Stimulated activated CD8-positive, alpha-beta memory T cell treated with anti-CD3 and anti-CD28 coated beads, Interleukin-7, amount 100 ng/mL, for 48 hours (primary cell): ENCODE data around the gene ADGRV1.
"Not testable (repeated sequence)": the region's sequence is repeated elsewhere in the genome, so short reads cannot be mapped to it uniquely, and the experiment has no call there.

Experiments used
- DNase-seq, 2 donors: peaks; one replicate each; pipeline ENCODE4 v3.0.0-alpha.2; 2020; ENCODE audit warnings: low read depth in 1 of 2; ENCODE audit errors: extremely low read depth in 1 of 2

The ADGRV1 gene

GRCh38 chr5:90550963-90551362 is 7.6 kb upstream of the ADGRV1 start:
- DNase-seq: no peak

DNA sequence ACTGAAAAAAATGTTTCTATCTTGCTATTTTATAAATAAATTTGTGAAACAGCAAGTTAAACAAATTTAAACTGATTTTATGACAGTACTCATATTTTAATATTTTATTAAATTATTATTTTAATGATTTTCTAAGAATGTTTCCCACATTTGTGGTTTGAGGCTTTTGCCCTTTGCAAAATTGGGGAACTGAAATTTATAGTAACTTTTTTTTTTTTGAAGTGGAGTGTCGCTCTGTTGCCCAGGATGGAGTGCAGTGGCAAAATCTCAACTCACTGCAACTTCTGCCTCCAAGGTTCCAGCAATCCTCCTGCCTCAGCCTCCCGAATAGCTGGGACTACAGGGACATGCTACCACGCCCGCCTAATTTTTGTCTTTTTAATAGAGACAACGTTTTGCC is 7.2 kb upstream of the ADGRV1 start:
- no peak for DNase-seq

DNA sequence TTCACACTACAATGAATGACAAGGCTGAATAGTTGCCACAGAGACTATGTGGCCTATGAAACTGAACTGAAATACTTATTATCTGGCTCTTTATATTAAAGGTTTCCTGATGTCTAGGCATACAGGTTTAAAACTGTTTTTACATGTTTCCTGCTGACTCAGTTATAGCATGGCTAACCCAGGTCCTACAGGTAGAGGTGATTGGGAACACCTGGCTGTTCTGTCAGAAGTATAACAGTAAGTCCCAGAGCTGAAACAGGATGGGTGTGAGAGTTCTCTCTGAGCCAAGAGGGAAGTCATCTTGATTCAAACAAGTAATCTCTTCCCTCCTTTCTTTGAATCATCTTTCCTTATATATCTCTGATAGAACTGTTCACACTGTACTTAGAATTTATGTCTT is 4.9 kb upstream of the ADGRV1 start:
- DNase-seq: no peak

GRCh38 chr5:90554358-90555006 is 4.1 kb upstream of the ADGRV1 start:
- DNase-seq: no peak

DNA sequence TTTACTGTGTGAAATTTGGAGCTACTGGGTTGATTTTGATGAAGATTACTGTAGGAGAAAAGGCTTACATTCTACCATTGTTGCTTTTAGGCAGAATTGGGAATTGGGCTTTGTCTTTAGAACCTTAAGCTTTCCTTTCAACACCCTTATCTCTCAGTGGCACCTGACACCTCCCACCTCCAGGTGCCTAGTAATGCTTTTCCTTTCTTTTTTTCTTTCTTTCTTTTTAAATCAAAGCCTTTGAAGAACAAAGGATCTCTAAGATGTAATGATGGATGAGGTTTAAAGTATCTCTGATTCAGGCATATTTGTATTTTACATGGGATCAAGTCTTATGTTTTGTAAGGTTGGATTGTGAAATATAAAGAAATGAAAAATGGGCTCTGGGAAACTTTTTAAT is 2.9 kb upstream of the ADGRV1 start:
- no peak for DNase-seq

DNA sequence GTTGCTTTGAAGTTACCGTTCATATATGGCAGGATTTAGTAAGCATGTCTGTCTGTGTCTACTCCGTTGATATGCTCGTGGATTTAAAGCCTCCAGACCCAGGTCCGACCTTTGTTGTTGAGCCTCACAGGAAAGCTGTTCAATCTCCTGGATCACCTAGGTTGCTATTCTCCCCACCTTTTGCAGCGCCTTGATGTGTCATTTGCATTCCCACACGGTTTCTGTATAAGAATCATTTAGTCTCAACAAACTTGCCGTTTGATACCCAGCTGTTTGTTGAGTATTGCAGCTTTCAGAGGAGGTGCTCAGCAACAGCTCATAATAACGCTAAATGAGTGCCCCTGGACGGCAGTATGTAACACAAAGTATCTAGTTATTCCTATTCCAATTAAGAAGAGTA is 1.2 kb upstream of the ADGRV1 start:
- DNase-seq: no peak

DNA sequence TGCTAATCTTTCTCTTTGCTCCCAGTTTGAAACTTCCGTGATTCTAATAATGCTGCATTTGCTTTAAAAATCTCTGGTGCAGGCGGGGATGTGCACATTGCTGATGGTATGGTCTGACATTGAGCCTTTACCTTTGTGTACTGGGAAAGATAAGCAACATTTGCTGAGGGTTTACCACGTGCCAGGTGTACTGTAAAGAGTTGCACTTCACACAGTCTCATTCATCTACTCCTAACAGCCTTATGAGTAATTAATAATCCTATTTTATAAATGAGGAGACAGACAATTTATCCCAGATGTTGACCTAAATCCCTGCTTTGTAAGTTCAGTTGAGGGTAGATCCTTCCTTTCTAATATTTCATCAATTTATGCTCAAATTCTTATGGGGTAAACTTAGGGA is 726 bp upstream of the ADGRV1 start:
- DNase-seq: no peak

DNA sequence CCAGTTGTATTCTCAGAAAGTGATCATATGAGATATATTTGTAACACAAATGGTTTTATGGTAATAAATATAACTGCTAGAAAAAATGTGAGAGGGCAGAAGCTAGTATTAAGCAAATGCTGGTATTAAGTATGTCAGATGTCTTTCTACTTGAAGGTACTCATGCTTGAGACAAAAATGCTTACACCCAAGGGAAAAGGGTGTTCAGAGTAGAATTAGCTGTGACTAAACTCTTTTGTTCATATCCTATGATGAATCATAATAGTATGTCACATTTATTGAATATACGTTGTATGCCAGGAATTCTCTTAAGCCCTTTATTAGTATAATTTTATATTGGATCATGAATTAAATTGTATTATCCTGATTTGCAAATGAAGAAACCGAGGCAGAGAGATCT is 2.2 kb downstream of the ADGRV1 start:
- DNase-seq: no peak

DNA sequence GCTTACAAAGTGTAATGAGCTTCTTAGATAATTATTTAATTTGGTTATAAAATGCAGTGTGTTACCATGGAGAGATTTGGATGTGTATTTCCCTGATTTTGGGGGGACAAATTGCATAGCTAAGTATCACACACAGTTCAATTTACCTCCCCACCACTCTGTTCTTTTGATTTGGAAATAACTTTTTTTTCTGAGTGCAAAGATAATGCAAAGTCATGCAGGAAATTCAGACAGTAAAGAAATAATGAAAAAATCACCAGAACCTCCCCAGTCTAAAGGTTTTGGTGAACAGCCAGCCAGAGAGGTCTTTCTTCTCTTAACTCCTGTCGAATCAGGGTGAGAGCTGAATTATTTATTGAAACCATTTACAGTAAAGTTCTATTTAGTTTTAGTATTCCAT is 3.2 kb downstream of the ADGRV1 start:
- no peak for DNase-seq

DNA sequence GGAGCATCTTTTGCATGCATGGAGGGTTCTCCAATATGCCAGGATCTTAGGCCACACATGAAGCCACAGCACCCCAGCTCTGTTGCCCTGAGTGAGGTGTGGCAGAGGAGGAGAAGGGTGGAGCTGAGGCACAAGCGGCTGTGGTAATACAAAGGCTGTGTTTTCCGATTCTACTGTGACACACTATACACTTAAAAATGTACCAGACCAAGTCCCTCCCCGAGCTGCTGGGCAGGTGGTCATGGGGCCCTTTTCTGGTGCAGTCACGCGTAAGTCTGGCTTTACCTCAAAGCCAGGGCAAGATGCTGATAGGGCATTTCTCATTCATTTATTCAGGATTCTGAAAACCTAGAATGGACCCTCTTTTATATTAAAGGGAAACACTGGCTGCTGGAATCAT is 3.7 kb downstream of the ADGRV1 start:
- DNase-seq: no peak

- no peak for DNase-seq
Measured at GRCh38 chr5:90563108-90563507, 4.5 kb downstream of the ADGRV1 start.

DNA sequence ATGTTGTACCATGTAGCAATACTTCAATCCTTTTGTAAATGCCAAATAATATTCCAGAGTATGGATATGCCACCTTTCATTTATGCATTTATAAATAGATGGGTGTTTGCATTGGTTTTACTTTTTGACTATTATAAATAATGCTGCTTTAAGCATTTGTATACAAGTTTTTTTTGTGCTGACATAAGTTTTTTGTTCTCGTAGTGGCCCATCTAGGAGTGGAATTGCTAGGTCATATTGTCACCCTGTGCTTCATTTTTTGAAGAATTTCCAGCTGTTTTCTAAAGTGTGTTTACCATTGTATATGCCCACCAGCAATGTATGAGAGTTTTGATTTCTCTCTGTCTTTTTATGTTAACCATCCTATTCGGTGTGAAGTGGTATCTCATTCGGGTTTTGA is 6.9 kb downstream of the ADGRV1 start:
- no peak for DNase-seq

DNA sequence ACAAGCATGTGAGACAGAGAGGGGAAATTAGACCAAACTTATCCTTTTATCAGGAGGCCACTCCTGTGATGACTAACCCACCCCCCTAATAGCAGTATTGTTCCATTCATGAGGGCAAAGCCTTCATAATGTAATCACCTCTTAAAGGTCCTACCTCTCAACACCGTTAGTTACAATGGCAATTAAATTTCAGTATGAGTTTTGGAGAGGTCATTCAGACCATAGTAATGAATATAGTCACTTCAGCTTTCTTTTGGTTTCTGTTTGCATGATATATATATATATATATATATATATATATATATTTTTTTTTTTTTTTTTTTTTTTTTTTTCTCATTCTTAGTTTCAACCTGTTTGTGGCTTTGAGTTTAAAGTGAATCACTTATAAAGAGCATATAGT is 10.5 kb downstream of the ADGRV1 start:
- DNase-seq: no peak

- DNase-seq: no peak
Measured at GRCh38 chr5:90570034-90570433, 11.4 kb downstream of the ADGRV1 start.

DNA sequence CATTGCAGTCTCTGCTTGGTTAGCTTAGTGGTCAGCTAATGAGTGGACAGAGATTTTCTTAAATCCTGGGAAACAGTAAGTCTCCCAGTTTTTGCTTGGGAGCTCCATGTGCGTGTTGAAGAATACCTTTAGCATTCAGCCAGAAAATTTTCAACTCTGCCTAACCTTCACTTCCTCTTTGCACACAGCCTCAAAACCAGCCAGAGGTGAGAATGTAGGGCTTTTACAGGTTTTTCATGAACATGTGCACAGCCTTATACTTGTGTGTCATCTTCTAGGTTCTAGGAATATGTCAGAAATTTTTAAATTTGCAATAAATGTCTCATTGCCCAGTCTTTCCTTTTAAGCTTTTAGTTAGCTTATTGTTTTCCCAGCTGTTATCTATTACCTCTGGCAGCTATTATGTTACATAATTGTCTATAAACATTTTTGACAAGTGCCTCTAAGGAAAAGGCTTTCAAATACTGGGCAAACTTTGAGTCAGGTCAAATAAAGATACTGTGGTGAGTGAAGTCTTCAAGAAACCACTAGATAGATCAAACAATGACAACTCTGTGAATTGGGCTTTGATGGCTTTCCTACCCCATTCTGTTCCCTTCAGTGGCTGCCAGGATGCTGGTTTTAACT is 12.7 kb downstream of the ADGRV1 start:
- no peak for DNase-seq

DNA sequence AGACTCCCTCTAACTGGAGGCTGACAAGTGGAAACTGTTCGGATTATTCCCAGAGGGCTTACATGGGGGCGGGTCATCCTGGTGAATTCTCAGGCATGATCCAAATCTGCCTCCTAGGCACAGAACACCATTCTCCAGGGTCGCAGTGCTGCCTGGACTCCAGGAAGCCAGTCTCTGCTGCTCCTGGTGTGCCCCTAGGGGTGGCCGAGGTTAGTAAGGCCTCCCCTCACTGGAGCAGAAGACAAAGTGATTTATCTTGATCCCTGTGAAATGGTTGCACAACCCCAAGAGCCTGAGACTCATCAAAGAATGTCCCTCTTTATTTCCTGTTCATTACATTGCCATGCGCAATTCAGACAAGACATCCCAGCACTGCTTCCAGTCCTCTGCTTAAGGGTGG is 17.1 kb downstream of the ADGRV1 start:
- no peak for DNase-seq

DNA sequence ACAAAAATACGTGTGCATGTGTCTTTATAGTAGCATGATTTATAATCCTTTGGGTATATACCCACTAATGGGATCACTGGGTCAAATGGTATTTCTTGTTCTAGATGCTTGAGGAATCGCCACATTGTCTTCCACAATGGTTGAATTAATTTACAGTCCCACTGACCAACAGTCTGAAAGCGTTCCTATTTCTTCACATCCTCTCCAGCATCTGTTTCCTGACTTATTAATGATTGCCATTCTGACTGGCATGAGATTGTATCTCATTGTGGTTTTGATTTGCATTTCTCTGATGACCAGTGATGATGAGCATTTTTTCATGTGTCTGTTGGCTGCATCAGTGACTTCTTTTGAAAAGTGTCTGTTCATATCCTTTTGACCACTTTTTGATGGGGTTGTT is 18.0 kb downstream of the ADGRV1 start:
- not testable (repeated sequence) for DNase-seq

- DNase-seq: not testable (repeated sequence)
Measured at GRCh38 chr5:90579905-90580304, 21.3 kb downstream of the ADGRV1 start.

GRCh38 chr5:90581956-90582355 is 23.4 kb downstream of the ADGRV1 start:
- no peak for DNase-seq

DNA sequence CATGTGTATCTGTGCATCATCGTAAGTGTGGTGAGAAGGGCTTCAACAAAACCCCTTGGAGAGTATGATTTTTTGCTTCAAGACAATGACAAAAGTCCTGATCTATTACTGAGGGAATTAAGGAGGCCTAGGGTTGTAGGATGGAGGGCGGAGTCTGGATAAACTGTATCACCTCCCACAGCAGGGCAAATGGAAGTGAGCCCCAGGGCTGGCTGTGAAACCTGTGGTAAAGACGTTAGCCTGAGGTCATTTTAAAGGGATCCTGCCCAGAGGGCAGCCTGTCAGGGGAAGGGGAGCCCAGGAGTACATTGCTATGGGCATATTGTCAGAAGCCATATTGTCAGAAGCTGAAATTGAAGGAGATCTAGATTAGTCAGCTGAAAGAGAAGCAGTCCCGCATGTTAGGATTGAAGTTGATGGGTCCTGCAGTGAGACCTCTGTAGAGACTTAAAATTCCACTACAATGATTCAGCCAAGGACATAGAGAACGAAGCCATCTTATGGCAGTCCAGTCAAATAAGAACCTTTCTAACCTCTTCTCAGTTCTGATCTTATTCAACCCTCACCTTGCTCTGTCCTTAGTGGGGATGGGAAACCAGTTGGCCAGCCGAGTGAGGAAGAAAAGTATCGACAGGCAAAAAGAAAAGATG is 26.9 kb downstream of the ADGRV1 start:
- DNase-seq: no peak

DNA sequence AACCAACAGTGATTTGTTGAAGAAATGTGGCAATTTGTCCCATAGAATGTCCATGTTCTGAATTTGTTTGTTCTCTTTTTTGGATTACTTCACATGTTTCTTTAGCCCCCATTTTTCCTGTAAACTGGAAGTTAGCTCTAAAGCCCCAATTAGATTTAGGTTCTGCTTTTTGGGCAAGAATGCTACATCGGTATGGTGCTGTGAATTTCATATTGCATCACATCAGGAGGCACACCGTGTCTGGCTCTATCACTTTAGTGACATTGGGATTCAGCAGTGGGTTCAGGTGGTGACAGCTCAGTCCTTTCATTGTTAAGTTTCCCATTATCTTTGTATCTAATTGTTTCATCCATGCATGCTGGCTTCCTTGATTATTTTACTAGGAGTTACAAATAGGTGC is 27.9 kb downstream of the ADGRV1 start:
- no peak for DNase-seq

GRCh38 chr5:90590170-90590569 is 31.6 kb downstream of the ADGRV1 start:
- DNase-seq: no peak

DNA sequence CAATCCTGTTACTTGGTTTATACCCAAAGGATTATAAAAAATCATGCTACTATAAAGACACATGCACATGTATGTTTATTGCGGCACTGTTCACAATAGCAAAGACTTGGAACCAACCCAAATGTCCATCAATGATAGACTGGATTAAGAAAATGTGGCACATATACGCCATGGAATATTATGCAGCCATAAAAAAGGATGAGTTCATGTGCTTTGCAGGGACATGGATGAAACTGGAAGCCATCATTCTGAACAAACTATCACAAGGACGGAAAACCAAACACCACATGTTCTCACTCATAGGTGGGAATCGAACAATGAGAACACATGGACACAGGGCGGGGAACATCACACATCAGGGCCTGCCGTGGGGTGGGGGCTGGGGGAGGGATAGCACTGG is 34.5 kb downstream of the ADGRV1 start:
- DNase-seq: not testable (repeated sequence)
